Activated CD4-positive, alpha-beta T cell treated with anti-CD3 and anti-CD28 coated beads, Interleukin-2, amount 10 ng/mL, durations not matched to agents 7 days and 5 days (primary cell): ENCODE results near the gene TAS2R41. TPM values are rescaled to one million over a fixed set of nuclear protein-coding genes. Genes with fewer than 3 reads are reported as not detected.

Experiments
- CTCF ChIA-PET: fragments of 350-600 bp; sonication (Branson Sonifier 250); formaldehyde crosslinking; loops from one replicate; lab custom pipeline; 2021; ENCODE audit warnings: antibody characterized with exemption; lab: Charles Lee
- POLR2A ChIA-PET: fragments of 350-600 bp; sonication (Branson Sonifier 250); formaldehyde crosslinking; loops from one replicate; lab custom pipeline; 2021; ENCODE audit warnings: antibody characterized with exemption; lab: Charles Lee
- DNase-seq: peaks from one replicate; pipeline ENCODE4 v3.0.0-alpha.2; 2020
- H3K27ac Mint-ChIP-seq: one replicate; pipeline ENCODE4 v1.8.0; 2021; ENCODE audit warnings: mild to moderate bottlenecking, moderate library complexity, mixed read lengths
- H3K27me3 Mint-ChIP-seq: one replicate; pipeline ENCODE4 v1.8.0; 2021; ENCODE audit warnings: mixed read lengths
- H3K36me3 Mint-ChIP-seq: one replicate; pipeline ENCODE4 v1.8.0; 2021; ENCODE audit warnings: low read depth, mixed read lengths
- H3K4me1 Mint-ChIP-seq: one replicate; pipeline ENCODE4 v1.8.0; 2021; ENCODE audit warnings: mixed read lengths
- H3K4me3 Mint-ChIP-seq: one replicate; pipeline ENCODE4 v1.8.0; 2021; ENCODE audit warnings: mild to moderate bottlenecking, moderate library complexity, mixed read lengths
- H3K9me3 Mint-ChIP-seq: one replicate; pipeline ENCODE4 v1.8.0; 2021; ENCODE audit warnings: mixed read lengths
- total RNA-seq, 2 experiments: library from RNA; stranded (reverse); gene quantifications; one replicate each; pipeline ENCODE4 v1.2.3, GENCODE V29; 2021

TAS2R41 gene
- total RNA-seq, 2 experiments from 2014 or later = 0.29 TPM; not detected in 1

GRCh38 chr7:143503261-143503660, 25.6 kb downstream of the TAS2R41 start:
- POLR2A ChIA-PET = no interaction called here
- no peaks in the 10 kb centered on the region for H3K4me1 Mint-ChIP-seq
- DNase-seq = no peak
- H3K27me3 Mint-ChIP-seq = no peaks in the 10 kb centered on the region
- CTCF ChIA-PET = no interaction called here
- no peaks in the 10 kb centered on the region for H3K36me3 Mint-ChIP-seq
- peaks cover 2% of the 10 kb centered on the region for H3K9me3 Mint-ChIP-seq
- no peak overlapping the region for H3K27ac Mint-ChIP-seq
- no peak overlapping the region for H3K4me3 Mint-ChIP-seq

DNA sequence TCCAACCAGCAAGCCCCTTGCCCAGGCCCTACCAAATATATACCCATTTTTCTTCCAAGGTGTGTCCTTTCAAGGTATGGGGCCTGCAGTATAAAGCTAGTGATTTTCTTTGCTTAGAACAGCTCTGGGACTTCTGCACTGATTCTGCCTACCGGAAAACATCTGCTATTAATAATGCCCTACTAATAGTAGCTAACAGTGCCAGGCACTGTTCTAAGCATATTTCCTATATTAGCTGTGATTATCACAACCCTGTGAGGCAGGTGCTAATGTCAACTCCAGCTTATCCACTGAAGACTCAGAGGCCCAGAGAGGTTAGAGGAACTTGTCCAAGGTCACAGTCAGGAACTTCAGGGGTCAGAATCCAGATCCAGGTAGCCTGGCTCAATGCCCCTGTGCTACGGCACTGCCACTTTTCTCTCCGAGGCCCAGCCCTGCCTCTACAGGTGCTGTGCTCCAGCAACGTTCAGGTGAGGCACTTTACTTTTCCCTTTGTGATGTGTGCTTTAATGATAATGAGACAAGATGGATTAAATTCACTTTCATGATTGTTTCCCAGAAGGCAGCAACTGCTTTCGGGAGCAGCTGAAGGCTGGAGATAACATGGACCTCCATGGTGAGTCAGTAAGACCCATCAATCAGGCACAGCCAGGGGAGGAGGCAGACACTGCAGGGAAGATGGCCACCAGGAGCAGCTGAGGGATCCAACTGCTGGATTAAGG, 26.7 kb downstream of the TAS2R41 start:
- Mint-ChIP-seq H3K4me3 (no peak overlapping the region), H3K4me1 (no peaks in the 10 kb centered on the region), H3K9me3 (peaks cover 2% of the 10 kb centered on the region), H3K27me3 (no peaks in the 10 kb centered on the region), H3K36me3 (no peaks in the 10 kb centered on the region), H3K27ac (no peak overlapping the region)
- POLR2A ChIA-PET = no interaction called here
- DNase-seq = no peak
- CTCF ChIA-PET = no interaction called here

DNA sequence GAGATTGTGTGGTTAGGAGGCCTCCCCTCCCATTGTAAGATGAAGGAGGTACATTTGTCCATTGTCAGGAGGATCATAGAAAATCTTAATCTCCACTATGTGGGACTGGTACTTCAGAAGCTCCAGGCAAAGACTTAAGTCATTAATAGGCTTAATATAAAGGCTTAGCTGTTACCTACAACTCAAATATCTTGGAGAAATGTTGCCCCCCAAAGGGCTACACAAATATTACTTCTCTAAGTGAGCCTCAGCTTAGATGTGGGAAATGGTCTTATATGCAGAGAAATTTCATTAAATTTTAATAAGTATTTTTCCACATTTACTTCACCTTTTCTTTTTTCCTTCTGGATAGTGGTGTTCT, 27.2 kb downstream of the TAS2R41 start:
- POLR2A ChIA-PET = no interaction called here
- Mint-ChIP-seq H3K9me3 (peaks cover 2% of the 10 kb centered on the region), H3K4me1 (no peaks in the 10 kb centered on the region), H3K27me3 (no peaks in the 10 kb centered on the region), H3K4me3 (no peak overlapping the region), H3K27ac (no peak overlapping the region), H3K36me3 (no peaks in the 10 kb centered on the region)
- CTCF ChIA-PET = no interaction called here
- no peak for DNase-seq

GRCh38 chr7:143505838-143506237, 28.2 kb downstream of the TAS2R41 start:
- ChIA-PET POLR2A (no interaction called here), CTCF (no interaction called here)
- no peak for DNase-seq
- Mint-ChIP-seq H3K4me3 (no peak overlapping the region), H3K9me3 (peaks cover 2% of the 10 kb centered on the region), H3K27me3 (no peaks in the 10 kb centered on the region), H3K27ac (no peak overlapping the region), H3K36me3 (no peaks in the 10 kb centered on the region), H3K4me1 (no peaks in the 10 kb centered on the region)

- POLR2A ChIA-PET = no interaction called here
- Mint-ChIP-seq H3K4me3 (no peak overlapping the region), H3K4me1 (no peaks in the 10 kb centered on the region), H3K27ac (no peak overlapping the region), H3K9me3 (peaks cover 2% of the 10 kb centered on the region), H3K36me3 (no peaks in the 10 kb centered on the region), H3K27me3 (no peaks in the 10 kb centered on the region)
- no peak for DNase-seq
- CTCF ChIA-PET = no interaction called here
Measured at GRCh38 chr7:143507094-143507518, 29.4 kb downstream of the TAS2R41 start.

DNA sequence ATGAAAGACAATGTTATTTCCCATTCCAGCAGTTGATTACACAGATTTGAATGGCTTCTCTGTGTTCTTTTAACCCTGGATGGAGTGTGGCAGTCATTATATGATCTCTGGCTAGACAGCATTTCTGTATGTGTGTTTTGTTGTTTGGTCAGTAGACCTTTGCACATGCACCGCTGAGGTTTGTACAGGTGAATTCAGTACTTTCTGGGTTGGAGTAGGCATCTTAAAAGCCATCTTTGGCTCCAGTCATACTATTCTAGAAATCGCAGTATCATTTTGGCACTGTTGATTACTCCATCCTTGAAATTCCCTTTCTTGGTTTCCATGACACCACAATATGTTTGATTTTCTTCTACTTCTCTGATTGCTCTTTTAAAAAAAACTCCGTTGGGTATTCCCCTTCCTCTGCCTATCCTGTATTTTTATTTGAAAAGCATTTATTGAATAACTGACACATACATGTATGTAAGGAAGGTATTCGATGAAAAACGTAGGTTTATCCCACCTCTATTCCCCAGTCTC, 29.9 kb downstream of the TAS2R41 start:
- Mint-ChIP-seq H3K4me3 (no peak overlapping the region), H3K9me3 (peaks cover 2% of the 10 kb centered on the region), H3K4me1 (no peaks in the 10 kb centered on the region), H3K27me3 (no peaks in the 10 kb centered on the region), H3K36me3 (no peaks in the 10 kb centered on the region), H3K27ac (no peak overlapping the region)
- ChIA-PET POLR2A (no interaction called here), CTCF (no interaction called here)
- no peak for DNase-seq

DNA sequence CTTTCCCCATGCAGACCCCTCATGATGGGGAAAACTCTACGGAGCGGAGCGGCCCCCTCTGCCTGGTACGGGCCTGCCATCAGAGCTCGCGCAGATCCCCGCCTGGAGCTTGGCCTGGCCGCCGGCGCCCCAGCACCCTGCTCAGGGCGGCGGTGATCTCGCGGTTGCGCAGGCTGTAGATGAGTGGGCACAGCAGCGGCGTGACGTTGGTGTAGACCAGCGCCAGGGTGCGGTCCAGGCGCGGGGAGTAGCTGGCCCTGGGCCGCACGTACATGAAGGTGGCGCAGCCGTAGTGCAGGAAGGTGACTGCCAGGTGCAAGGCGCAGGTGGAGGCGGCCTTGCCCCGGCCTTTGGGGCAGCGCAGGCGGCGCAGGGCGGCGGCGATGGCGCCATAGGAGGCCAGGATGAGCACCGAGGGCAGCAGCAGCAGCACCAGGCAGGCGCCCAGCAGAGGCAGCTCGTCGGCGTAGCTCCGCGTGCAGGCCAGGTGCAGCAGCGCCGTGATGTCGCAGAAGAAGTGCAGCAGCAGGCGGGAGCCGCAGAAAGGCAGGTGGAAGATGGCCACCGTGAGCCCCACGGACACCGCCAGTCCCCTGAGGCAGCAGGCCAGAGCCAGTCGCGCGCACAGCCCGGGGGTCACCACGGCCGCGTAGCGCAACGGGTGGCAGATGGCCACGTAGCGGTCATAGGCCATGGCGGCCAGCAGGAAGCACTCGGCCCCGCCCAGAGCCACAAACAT, 33.4 kb downstream of the TAS2R41 start:
- no peaks in the 10 kb centered on the region for H3K36me3 Mint-ChIP-seq
- H3K9me3 Mint-ChIP-seq = peaks cover 2% of the 10 kb centered on the region
- no peak for DNase-seq
- no peak overlapping the region for H3K27ac Mint-ChIP-seq
- no peaks in the 10 kb centered on the region for H3K27me3 Mint-ChIP-seq
- ChIA-PET POLR2A (no interaction called here), CTCF (interaction anchor here (1.4 kb wide), 1 partner anchor 9 kb away, joined by 5 read pairs; no protein-coding TSS in a partner anchor)
- H3K4me3 Mint-ChIP-seq = no peak overlapping the region
- H3K4me1 Mint-ChIP-seq = no peaks in the 10 kb centered on the region

DNA sequence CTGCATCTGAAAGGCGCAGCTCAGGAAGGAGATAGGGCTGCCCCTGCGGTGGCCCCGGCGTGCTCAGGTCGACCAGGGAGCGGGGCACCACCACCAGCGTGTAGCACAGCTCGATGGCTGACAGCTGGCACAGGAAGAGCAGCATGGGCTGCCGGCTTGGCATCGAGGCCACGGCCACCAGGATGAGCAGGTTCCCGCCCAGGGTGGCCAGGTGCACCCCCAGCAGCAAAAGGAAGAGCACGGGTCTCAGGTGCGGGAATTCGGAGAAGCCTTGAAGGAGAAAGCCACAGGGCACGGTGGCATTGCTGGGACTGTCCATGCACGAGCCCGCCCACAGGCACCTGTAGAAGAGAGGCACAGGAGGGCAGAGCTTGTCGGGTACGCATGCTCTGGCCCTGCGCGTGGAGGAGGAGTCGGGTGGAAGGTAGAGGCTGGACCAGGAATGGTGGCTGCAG, 33.9 kb downstream of the TAS2R41 start:
- Mint-ChIP-seq H3K27ac (no peak overlapping the region), H3K9me3 (peaks cover 2% of the 10 kb centered on the region), H3K4me3 (no peak overlapping the region), H3K27me3 (no peaks in the 10 kb centered on the region), H3K36me3 (no peaks in the 10 kb centered on the region), H3K4me1 (no peaks in the 10 kb centered on the region)
- CTCF ChIA-PET = interaction anchor here (1.4 kb wide), 1 partner anchor 10 kb away, joined by 5 read pairs; no protein-coding TSS in a partner anchor
- DNase-seq = no peak
- POLR2A ChIA-PET = interaction anchor here (0.5 kb wide), 1 partner anchor 420 kb away, joined by 8 read pairs; no protein-coding TSS in a partner anchor

GRCh38 chr7:143512488-143513340, 35.0 kb downstream of the TAS2R41 start:
- no peak for DNase-seq
- no peaks in the 10 kb centered on the region for H3K27me3 Mint-ChIP-seq
- no peaks in the 10 kb centered on the region for H3K9me3 Mint-ChIP-seq
- CTCF ChIA-PET = interaction anchor here (0.6 kb wide), 1 partner anchor 1743 kb away, joined by 3 read pairs; no protein-coding TSS in a partner anchor
- H3K27ac Mint-ChIP-seq = no peak overlapping the region
- POLR2A ChIA-PET = no interaction called here
- no peaks in the 10 kb centered on the region for H3K36me3 Mint-ChIP-seq
- H3K4me1 Mint-ChIP-seq = no peaks in the 10 kb centered on the region
- H3K4me3 Mint-ChIP-seq = no peak overlapping the region

- Mint-ChIP-seq H3K27me3 (no peaks in the 10 kb centered on the region), H3K36me3 (no peaks in the 10 kb centered on the region), H3K9me3 (no peaks in the 10 kb centered on the region), H3K4me1 (no peaks in the 10 kb centered on the region), H3K27ac (no peak overlapping the region), H3K4me3 (no peak overlapping the region)
- DNase-seq = no peak
- ChIA-PET CTCF (no interaction called here), POLR2A (no interaction called here)
Measured at GRCh38 chr7:143514487-143514886, 36.8 kb downstream of the TAS2R41 start.

DNA sequence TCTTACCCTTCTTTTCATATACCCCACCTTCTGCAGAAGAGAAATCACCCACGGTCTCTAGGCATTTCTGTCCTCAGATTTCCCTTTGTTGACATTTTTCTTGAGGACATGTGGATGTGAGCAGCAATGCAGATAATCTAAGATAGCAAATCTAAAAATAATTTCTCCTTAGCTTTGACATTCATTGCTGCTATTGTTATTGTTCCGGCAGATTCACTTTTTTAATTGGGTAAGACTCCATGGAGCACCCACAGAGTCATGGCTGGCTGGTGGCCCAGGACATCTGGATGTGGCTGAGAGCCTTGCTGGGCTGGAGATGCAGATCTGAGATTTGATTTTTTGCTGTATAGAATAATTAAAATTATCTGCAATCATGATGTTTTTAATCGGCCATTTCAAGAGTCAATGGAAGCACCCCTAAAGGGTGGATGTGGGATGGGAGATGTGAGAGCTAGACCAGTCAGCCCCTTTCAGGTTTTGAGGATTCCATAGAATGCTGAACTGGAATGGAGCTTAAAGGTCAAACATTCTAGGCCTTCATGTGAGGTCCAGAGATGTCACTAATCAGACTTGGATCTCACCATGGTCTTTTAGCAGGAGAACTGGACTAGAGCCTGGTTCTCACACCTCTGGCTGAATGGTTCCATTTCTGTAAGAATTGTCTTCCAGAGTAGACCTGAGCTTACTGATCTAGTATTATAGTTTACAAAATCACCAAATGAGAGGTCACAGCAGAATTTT, 37.5 kb downstream of the TAS2R41 start:
- H3K36me3 Mint-ChIP-seq = no peaks in the 10 kb centered on the region
- ChIA-PET CTCF (interaction anchor here (0.7 to 0.9 kb wide), 2 partner anchors 15 to 879 kb away, joined by 3 read pairs; no protein-coding TSS in a partner anchor), POLR2A (no interaction called here)
- no peaks in the 10 kb centered on the region for H3K27me3 Mint-ChIP-seq
- no peak for DNase-seq
- no peaks in the 10 kb centered on the region for H3K9me3 Mint-ChIP-seq
- H3K4me1 Mint-ChIP-seq = no peaks in the 10 kb centered on the region
- no peak overlapping the region for H3K27ac Mint-ChIP-seq
- no peak overlapping the region for H3K4me3 Mint-ChIP-seq

- Mint-ChIP-seq H3K4me1 (no peaks in the 10 kb centered on the region), H3K27ac (no peak overlapping the region), H3K36me3 (no peaks in the 10 kb centered on the region), H3K4me3 (no peak overlapping the region), H3K9me3 (no peaks in the 10 kb centered on the region), H3K27me3 (no peaks in the 10 kb centered on the region)
- ChIA-PET POLR2A (no interaction called here), CTCF (no interaction called here)
- DNase-seq = no peak
Measured at GRCh38 chr7:143516981-143517380, 39.3 kb downstream of the TAS2R41 start.
